ENCODE data around the gene PIP5K1B. TPM values are rescaled to one million over a fixed set of nuclear protein-coding genes. Genes with fewer than 3 reads are reported as not detected.

The PIP5K1B gene
- total RNA-seq, 1 donor from 2014 or later = 0.71 TPM

- Histone ChIP-seq H3K27me3 (ENCODE audit: control insufficient read depth, insufficient read depth, low read length) (no peaks in the 10 kb centered on the region), H3K4me3 (ENCODE audit: low read depth, low read length) (no peak overlapping the region), H3K36me3 (ENCODE audit: control insufficient read depth, insufficient read depth, low read length) (no peaks in the 10 kb centered on the region)
- TF ChIP-seq, protein P1, sequence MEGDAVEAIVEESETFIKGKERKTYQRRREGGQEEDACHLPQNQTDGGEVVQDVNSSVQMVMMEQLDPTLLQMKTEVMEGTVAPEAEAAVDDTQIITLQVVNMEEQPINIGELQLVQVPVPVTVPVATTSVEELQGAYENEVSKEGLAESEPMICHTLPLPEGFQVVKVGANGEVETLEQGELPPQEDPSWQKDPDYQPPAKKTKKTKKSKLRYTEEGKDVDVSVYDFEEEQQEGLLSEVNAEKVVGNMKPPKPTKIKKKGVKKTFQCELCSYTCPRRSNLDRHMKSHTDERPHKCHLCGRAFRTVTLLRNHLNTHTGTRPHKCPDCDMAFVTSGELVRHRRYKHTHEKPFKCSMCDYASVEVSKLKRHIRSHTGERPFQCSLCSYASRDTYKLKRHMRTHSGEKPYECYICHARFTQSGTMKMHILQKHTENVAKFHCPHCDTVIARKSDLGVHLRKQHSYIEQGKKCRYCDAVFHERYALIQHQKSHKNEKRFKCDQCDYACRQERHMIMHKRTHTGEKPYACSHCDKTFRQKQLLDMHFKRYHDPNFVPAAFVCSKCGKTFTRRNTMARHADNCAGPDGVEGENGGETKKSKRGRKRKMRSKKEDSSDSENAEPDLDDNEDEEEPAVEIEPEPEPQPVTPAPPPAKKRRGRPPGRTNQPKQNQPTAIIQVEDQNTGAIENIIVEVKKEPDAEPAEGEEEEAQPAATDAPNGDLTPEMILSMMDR (IDR thresholded peaks at IDR 0.05; ENCODE audit: insufficient read depth, low read length, poor library complexity, severe bottlenecking) = no peak
- DNase-seq (ENCODE audit: low read depth) = no peak
Observed at GRCh38 chr9:68951879-68952659, 247.0 kb downstream of the PIP5K1B start.

GRCh38 chr9:68953771-68954170, 248.7 kb downstream of the PIP5K1B start:
- no peak for DNase-seq (ENCODE audit: low read depth)
- Histone ChIP-seq H3K4me3 (ENCODE audit: low read depth, low read length) (no peak overlapping the region), H3K27me3 (ENCODE audit: control insufficient read depth, insufficient read depth, low read length) (no peaks in the 10 kb centered on the region), H3K36me3 (ENCODE audit: control insufficient read depth, insufficient read depth, low read length) (no peaks in the 10 kb centered on the region)
- TF ChIP-seq, protein P1 (IDR thresholded peaks at IDR 0.05; ENCODE audit: insufficient read depth, low read length, poor library complexity, severe bottlenecking) = no peak

DNA sequence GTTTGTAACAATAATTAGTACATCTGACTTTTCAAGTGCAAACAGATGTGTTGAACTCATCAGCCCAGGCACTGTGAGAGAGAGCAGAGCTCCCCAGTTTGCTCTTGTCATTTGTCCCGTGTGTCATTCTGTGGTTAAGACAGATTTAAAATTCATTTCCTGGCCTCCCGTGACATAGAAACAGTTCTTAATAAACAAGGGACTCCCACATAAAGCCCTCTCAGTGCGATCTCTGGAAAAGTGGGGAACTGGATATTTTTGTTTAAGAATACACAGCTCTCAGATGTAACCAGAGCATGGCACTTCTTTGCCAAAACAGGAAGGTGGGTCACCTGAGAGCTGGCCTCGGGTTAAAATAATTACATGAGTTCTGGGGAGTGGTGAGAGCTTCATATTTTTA, 250.3 kb downstream of the PIP5K1B start:
- TF ChIP-seq, protein P1 (IDR thresholded peaks at IDR 0.05; ENCODE audit: insufficient read depth, low read length, poor library complexity, severe bottlenecking) = no peak
- Histone ChIP-seq H3K4me3 (ENCODE audit: low read depth, low read length) (no peak overlapping the region), H3K27me3 (ENCODE audit: control insufficient read depth, insufficient read depth, low read length) (no peaks in the 10 kb centered on the region)

GRCh38 chr9:68957479-68957878, 252.4 kb downstream of the PIP5K1B start:
- Histone ChIP-seq H3K27me3 (ENCODE audit: control insufficient read depth, insufficient read depth, low read length) (no peaks in the 10 kb centered on the region), H3K4me3 (ENCODE audit: low read depth, low read length) (no peak overlapping the region), H3K36me3 (ENCODE audit: control insufficient read depth, insufficient read depth, low read length) (no peaks in the 10 kb centered on the region)
- DNase-seq (ENCODE audit: low read depth) = no peak
- TF ChIP-seq, protein P1 (IDR thresholded peaks at IDR 0.05; ENCODE audit: insufficient read depth, low read length, poor library complexity, severe bottlenecking) = no peak

More for the DNA sequence above, 250.3 kb downstream of the PIP5K1B start:
- DNase-seq (ENCODE audit: low read depth) = no peak
- no peaks in the 10 kb centered on the region for H3K36me3 ChIP-seq (ENCODE audit: control insufficient read depth, insufficient read depth, low read length)

DNA sequence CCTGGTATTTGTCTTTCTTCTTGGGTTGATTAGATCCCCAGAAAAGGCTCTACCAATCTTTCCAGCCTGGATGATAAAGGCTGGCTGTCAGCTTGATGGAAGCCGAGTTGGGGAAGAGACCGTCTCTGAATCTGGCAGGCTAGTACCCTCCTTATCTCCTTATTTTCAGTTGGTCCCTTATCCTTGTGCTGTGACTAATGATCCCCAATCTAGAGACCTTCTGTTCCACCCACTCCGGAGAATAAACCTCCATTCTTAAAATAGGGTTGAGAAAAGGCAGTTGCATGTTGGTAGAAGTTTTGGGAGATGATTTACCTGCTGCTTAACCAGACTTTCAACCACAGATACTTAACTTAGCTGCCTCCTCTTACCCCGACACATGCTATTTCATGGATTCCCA, 256.5 kb downstream of the PIP5K1B start:
- H3K4me3 ChIP-seq (ENCODE audit: low read depth, low read length) = no peak overlapping the region
- TF ChIP-seq, protein P1 (IDR thresholded peaks at IDR 0.05; ENCODE audit: insufficient read depth, low read length, poor library complexity, severe bottlenecking) = no peak
- no peaks in the 10 kb centered on the region for H3K36me3 ChIP-seq (ENCODE audit: control insufficient read depth, insufficient read depth, low read length)
- no peaks in the 10 kb centered on the region for H3K27me3 ChIP-seq (ENCODE audit: control insufficient read depth, insufficient read depth, low read length)
- no peak for DNase-seq (ENCODE audit: low read depth)

DNA sequence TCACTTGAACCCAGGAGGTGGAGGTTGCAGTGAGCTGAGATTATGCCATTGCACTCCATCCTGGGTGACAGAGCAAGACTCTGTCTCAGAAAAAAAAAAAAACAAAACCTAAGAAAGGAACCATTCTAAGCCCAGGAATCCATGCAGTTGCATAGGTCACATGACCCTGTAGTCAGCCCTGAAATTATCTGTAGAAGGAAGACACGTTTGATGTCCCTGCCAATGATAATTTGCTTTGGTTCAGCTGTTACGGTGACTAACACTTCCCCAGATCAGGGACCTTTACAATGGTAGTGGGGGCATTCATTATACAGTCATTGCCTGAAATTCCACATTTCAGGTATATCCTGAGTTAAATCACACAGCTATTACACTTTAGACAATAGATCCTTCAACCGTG, 258.4 kb downstream of the PIP5K1B start:
- TF ChIP-seq, protein P1 (IDR thresholded peaks at IDR 0.05; ENCODE audit: insufficient read depth, low read length, poor library complexity, severe bottlenecking) = no peak
- H3K36me3 ChIP-seq (ENCODE audit: control insufficient read depth, insufficient read depth, low read length) = no peaks in the 10 kb centered on the region
- no peaks in the 10 kb centered on the region for H3K27me3 ChIP-seq (ENCODE audit: control insufficient read depth, insufficient read depth, low read length)
- H3K4me3 ChIP-seq (ENCODE audit: low read depth, low read length) = no peak overlapping the region
- no peak for DNase-seq (ENCODE audit: low read depth)

Measured in kidney epithelial cell (primary cell).